Measurements from ENCODE around the gene REXO1. TPM values are rescaled to one million over a fixed set of nuclear protein-coding genes. Genes with fewer than 3 reads are reported as not detected.

The REXO1 gene
- polyA plus RNA-seq, 2 of the 4 experiments (the other 2 are of a cell fraction): 5.6 to 13.8 TPM

- H3K4me1 ChIP-seq: no peaks in the 10 kb centered on the region
- POLR2A ChIA-PET: no interaction called here
- no peak for DNase-seq (ENCODE audit: low read depth in 1 of 2, low spot score in 1 of 2)
- H3K4me3 ChIP-seq: no peak overlapping the region
- peak in 1 of 2 experiments; percentile 28; a peak in 2 of 6 replicates for ATAC-seq
- WGBS (ENCODE audit: missing lambda C conversion rate): 29% methylated on average over 4 of the region's 10 CpGs
- no peak overlapping the region for H3K27ac ChIP-seq
- CTCF ChIA-PET: interaction anchor here (0.6 to 5.9 kb wide), 23 partner anchors 11 to 220 kb away, joined by 3 to 66 read pairs (median 4); partner anchors contain the start of gene TCF3
- FAIRE-seq: no peak
- peaks cover 22% of the 10 kb centered on the region for H3K9me3 ChIP-seq
- no peak overlapping the region for H3K4me2 ChIP-seq
- no peak for TF ChIP-seq CHD2 (IDR thresholded peaks at IDR 0.05; ENCODE audit: low read length, partially characterized antibody)
- no peak for TF ChIP-seq MYC (IDR thresholded peaks at IDR 0.05; ENCODE audit: borderline replicate concordance, low read length)
- no peak for TF ChIP-seq CBX8 (IDR thresholded peaks at IDR 0.05)
- no peak for TF ChIP-seq REST (IDR thresholded peaks at IDR 0.05)
- TF ChIP-seq BHLHE40 (IDR thresholded peaks at IDR 0.05; ENCODE audit: low read depth, low read length): no peak
Measured at GRCh38 chr19:1766800-1767352, 81.4 kb downstream of the REXO1 start.

GRCh38 chr19:1765904-1766799 lies 82.1 kb downstream of the REXO1 start:
- H3K4me2 ChIP-seq: no peak overlapping the region
- TF ChIP-seq ELK1 (IDR thresholded peaks at IDR 0.05; ENCODE audit: low read depth, low read length) (no peak), FOXS1 (CRISPR knock-in tag; IDR thresholded peaks at IDR 0.05) (no peak), HES2 (IDR thresholded peaks at IDR 0.05) (no peak), E2F6 (IDR thresholded peaks at IDR 0.05; ENCODE audit: borderline replicate concordance, low read depth) (peak; percentile 42; the same call in 1 of the 2 replicates), MAX (IDR thresholded peaks at IDR 0.05) (0 out of 2 replicates have a peak, but pooled peaks have one; percentile 31), EHMT2 (IDR thresholded peaks at IDR 0.05; ENCODE audit: low read depth) (no peak), JUNB (IDR thresholded peaks at IDR 0.05) (no peak), ZFP36 (IDR thresholded peaks at IDR 0.05; ENCODE audit: borderline replicate concordance, partially characterized antibody) (no peak), POLR2AphosphoS2 (conservative IDR thresholded peaks at IDR 0.05; ENCODE audit: low read length) (no peak), SMC3 (IDR thresholded peaks at IDR 0.05) (no peak), PHF8 (IDR thresholded peaks at IDR 0.05; ENCODE audit: borderline replicate concordance, low read depth) (no peak), CBX8 (IDR thresholded peaks at IDR 0.05) (no peak), FOSL2 (IDR thresholded peaks at IDR 0.05) (no peak), FOSL2 (CRISPR knock-in tag; IDR thresholded peaks at IDR 0.05) (no peak)
- DNase-seq (ENCODE audit: low read depth in 1 of 2, low spot score in 1 of 2) (no peak), FAIRE-seq (no peak), ATAC-seq (no peak)
- ChIA-PET POLR2A (no interaction called here), CTCF (interaction anchor here (0.6 to 5.9 kb wide), 26 partner anchors 11 to 220 kb away, joined by 3 to 66 read pairs (median 4); partner anchors contain the start of gene TCF3)
- peaks cover 18% of the 10 kb centered on the region for H3K9me3 ChIP-seq
- H3K4me3 ChIP-seq: no peak overlapping the region
- 32% methylated on average over 11 of the region's 38 CpGs for WGBS (ENCODE audit: missing lambda C conversion rate)
- no peak overlapping the region for H3K27ac ChIP-seq
- no peaks in the 10 kb centered on the region for H3K4me1 ChIP-seq

Other genes with a start within 250 kb of the REXO1 start
- 111 and 136 TPM in 2 replicates for gene UQCR11, start 243.0 kb downstream of the REXO1 start, polyA plus RNA-seq (2011; rRNA removed)
- 152 to 167 TPM (median 159 TPM) in 3 replicates for gene UQCR11, start 243.0 kb downstream of the REXO1 start, polyA plus RNA-seq (2017; fragmentation: RNase III; extraction: RNeasy Plus Mini Kit Qiagen cat#74134 plus additional on column Dnase treatment)
- gene TCF3, start 195.9 kb downstream of the REXO1 start, polyA plus RNA-seq (2011; rRNA removed): 21.3 and 25.6 TPM in 2 replicates
- gene TCF3, start 195.9 kb downstream of the REXO1 start, polyA plus RNA-seq (2017; fragmentation: RNase III; extraction: RNeasy Plus Mini Kit Qiagen cat#74134 plus additional on column Dnase treatment): 49.5 to 55.9 TPM (median 52.6 TPM) in 3 replicates
- not detected in 2 replicates for gene ONECUT3, start 95.0 kb downstream of the REXO1 start, polyA plus RNA-seq (2011; rRNA removed)
- 0.01 TPM in 1 of 3 replicates, not detected in the others for gene ONECUT3, start 95.0 kb downstream of the REXO1 start, polyA plus RNA-seq (2017; fragmentation: RNase III; extraction: RNeasy Plus Mini Kit Qiagen cat#74134 plus additional on column Dnase treatment)
- gene ATP8B3, start 36.2 kb downstream of the REXO1 start, polyA plus RNA-seq (2011; rRNA removed): 2.7 and 4.7 TPM in 2 replicates
- 3.2 to 4.2 TPM (median 3.9 TPM) in 3 replicates for gene ATP8B3, start 36.2 kb downstream of the REXO1 start, polyA plus RNA-seq (2017; fragmentation: RNase III; extraction: RNeasy Plus Mini Kit Qiagen cat#74134 plus additional on column Dnase treatment)
- gene KLF16, start 15.1 kb upstream of the REXO1 start, polyA plus RNA-seq (2011; rRNA removed): 4.1 and 5.8 TPM in 2 replicates
- gene KLF16, start 15.1 kb upstream of the REXO1 start, polyA plus RNA-seq (2017; fragmentation: RNase III; extraction: RNeasy Plus Mini Kit Qiagen cat#74134 plus additional on column Dnase treatment): 23.9 to 28.0 TPM (median 25.7 TPM) in 3 replicates
- 12.8 and 14.8 TPM in 2 replicates for gene ABHD17A, start 37.0 kb upstream of the REXO1 start, polyA plus RNA-seq (2011; rRNA removed)
- gene ABHD17A, start 37.0 kb upstream of the REXO1 start, polyA plus RNA-seq (2017; fragmentation: RNase III; extraction: RNeasy Plus Mini Kit Qiagen cat#74134 plus additional on column Dnase treatment): 20.9 to 23.1 TPM (median 21.7 TPM) in 3 replicates
- 0.65 and 0.66 TPM in 2 replicates for gene ADAT3, start 56.9 kb upstream of the REXO1 start, polyA plus RNA-seq (2011; rRNA removed)
- 4.2 to 5.6 TPM (median 5.3 TPM) in 3 replicates for gene ADAT3, start 56.9 kb upstream of the REXO1 start, polyA plus RNA-seq (2017; fragmentation: RNase III; extraction: RNeasy Plus Mini Kit Qiagen cat#74134 plus additional on column Dnase treatment)
- gene SCAMP4, start 56.9 kb upstream of the REXO1 start, polyA plus RNA-seq (2011; rRNA removed): 7.6 and 11.9 TPM in 2 replicates
- gene SCAMP4, start 56.9 kb upstream of the REXO1 start, polyA plus RNA-seq (2017; fragmentation: RNase III; extraction: RNeasy Plus Mini Kit Qiagen cat#74134 plus additional on column Dnase treatment): 60.9 to 63.4 TPM (median 63.0 TPM) in 3 replicates
- 14.4 and 15.5 TPM in 2 replicates for gene CSNK1G2, start 92.7 kb upstream of the REXO1 start, polyA plus RNA-seq (2011; rRNA removed)
- 36.9 to 43.7 TPM (median 42.0 TPM) in 3 replicates for gene CSNK1G2, start 92.7 kb upstream of the REXO1 start, polyA plus RNA-seq (2017; fragmentation: RNase III; extraction: RNeasy Plus Mini Kit Qiagen cat#74134 plus additional on column Dnase treatment)
- 16.3 and 19.0 TPM in 2 replicates for gene BTBD2, start 167.2 kb upstream of the REXO1 start, polyA plus RNA-seq (2011; rRNA removed)
- 26.7 to 32.7 TPM (median 29.6 TPM) in 3 replicates for gene BTBD2, start 167.2 kb upstream of the REXO1 start, polyA plus RNA-seq (2017; fragmentation: RNase III; extraction: RNeasy Plus Mini Kit Qiagen cat#74134 plus additional on column Dnase treatment)
- 56.7 and 58.4 TPM in 2 replicates for gene MKNK2, start 202.8 kb upstream of the REXO1 start, polyA plus RNA-seq (2011; rRNA removed)
- gene MKNK2, start 202.8 kb upstream of the REXO1 start, polyA plus RNA-seq (2017; fragmentation: RNase III; extraction: RNeasy Plus Mini Kit Qiagen cat#74134 plus additional on column Dnase treatment): 38.8 to 55.4 TPM (median 48.3 TPM) in 3 replicates
- 10.9 and 12.9 TPM in 2 replicates for gene MOB3A, start 247.8 kb upstream of the REXO1 start, polyA plus RNA-seq (2011; rRNA removed)
- gene MOB3A, start 247.8 kb upstream of the REXO1 start, polyA plus RNA-seq (2017; fragmentation: RNase III; extraction: RNeasy Plus Mini Kit Qiagen cat#74134 plus additional on column Dnase treatment): 8.4 to 9.1 TPM (median 8.7 TPM) in 3 replicates
- gene IZUMO4, start 248.4 kb upstream of the REXO1 start, polyA plus RNA-seq (2011; rRNA removed): 0.36 and 0.70 TPM in 2 replicates
- gene IZUMO4, start 248.4 kb upstream of the REXO1 start, polyA plus RNA-seq (2017; fragmentation: RNase III; extraction: RNeasy Plus Mini Kit Qiagen cat#74134 plus additional on column Dnase treatment): 1.0 to 1.8 TPM (median 1.0 TPM) in 3 replicates

Data from A549 (cell line).